Measurements from ENCODE around the gene STK36.
A peak's percentile ranks its signal among the peaks of the same experiment; 100 is the strongest.

DNA sequence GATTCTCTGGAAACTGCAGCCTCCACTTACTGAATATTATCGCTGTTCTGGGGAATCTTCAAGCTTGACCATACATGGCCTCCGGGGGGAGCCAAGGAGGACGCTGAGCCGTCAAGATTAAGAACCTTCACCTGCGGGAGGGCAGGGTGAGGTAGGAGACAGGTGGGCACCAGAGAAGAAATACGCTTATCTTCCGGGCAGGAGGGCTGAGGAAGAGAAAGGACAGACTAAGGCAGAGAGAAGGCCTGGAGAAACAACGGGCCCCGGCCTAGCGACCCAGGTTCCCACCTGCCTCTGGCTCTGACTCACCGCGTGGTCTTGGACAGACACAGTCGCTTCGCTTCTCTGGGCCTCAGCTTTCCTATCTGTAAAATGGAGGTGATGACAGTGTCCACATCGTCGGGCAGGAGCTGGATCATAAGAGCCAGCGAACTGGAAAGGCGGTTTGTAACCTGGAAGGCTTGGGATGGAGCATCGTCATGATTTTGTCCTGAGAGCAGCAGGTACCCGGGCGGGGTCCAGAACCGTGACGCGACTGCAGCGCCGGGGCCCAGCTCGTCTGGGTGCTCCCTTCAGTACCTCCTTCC, 13.1 kb upstream of the STK36 start:
- TF ChIP-seq, protein P1, sequence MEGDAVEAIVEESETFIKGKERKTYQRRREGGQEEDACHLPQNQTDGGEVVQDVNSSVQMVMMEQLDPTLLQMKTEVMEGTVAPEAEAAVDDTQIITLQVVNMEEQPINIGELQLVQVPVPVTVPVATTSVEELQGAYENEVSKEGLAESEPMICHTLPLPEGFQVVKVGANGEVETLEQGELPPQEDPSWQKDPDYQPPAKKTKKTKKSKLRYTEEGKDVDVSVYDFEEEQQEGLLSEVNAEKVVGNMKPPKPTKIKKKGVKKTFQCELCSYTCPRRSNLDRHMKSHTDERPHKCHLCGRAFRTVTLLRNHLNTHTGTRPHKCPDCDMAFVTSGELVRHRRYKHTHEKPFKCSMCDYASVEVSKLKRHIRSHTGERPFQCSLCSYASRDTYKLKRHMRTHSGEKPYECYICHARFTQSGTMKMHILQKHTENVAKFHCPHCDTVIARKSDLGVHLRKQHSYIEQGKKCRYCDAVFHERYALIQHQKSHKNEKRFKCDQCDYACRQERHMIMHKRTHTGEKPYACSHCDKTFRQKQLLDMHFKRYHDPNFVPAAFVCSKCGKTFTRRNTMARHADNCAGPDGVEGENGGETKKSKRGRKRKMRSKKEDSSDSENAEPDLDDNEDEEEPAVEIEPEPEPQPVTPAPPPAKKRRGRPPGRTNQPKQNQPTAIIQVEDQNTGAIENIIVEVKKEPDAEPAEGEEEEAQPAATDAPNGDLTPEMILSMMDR (conservative IDR thresholded peaks at IDR 0.05), result peak; percentile 72
- TF ChIP-seq ZFX (IDR thresholded peaks at IDR 0.05), result peak; percentile 69
